Measurements from ENCODE around the gene SHISAL1.

DNA sequence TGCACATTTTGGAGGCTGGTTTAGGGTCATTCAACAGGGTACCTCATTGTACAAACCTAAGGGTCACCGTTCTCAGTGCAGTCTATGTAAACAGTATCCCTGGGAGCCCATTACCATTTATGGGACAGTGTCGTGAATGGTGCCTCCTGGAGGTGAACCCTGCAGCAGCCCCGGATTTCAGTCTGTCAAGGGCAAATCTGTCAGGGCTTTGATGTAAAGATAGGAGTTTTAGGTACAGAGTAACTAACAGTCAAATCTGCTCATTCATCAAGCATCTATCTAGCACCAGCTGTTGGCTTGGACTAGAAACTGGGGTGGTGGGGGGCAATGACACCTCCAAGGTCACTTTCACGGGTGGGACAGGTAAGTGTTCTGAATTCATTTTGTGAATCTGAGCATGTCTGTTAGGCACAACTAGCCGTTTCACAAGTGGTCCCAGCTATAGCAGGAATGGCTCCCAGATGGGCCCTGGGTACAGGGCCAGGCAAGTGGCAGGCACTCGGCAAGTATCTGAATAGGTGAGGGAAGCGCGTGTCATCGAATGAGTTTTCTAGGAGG is 68.4 kb downstream of the SHISAL1 start:
- TF ChIP-seq, protein P1, sequence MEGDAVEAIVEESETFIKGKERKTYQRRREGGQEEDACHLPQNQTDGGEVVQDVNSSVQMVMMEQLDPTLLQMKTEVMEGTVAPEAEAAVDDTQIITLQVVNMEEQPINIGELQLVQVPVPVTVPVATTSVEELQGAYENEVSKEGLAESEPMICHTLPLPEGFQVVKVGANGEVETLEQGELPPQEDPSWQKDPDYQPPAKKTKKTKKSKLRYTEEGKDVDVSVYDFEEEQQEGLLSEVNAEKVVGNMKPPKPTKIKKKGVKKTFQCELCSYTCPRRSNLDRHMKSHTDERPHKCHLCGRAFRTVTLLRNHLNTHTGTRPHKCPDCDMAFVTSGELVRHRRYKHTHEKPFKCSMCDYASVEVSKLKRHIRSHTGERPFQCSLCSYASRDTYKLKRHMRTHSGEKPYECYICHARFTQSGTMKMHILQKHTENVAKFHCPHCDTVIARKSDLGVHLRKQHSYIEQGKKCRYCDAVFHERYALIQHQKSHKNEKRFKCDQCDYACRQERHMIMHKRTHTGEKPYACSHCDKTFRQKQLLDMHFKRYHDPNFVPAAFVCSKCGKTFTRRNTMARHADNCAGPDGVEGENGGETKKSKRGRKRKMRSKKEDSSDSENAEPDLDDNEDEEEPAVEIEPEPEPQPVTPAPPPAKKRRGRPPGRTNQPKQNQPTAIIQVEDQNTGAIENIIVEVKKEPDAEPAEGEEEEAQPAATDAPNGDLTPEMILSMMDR (conservative IDR thresholded peaks at IDR 0.05 in 1 of 2, IDR thresholded peaks at IDR 0.05 in 1 of 2; ENCODE audit: extremely low read depth in 1 of 2, insufficient read depth in 1 of 2, low read depth in 1 of 2, low read length in 2 of 2): no peak
- no peak for TF ChIP-seq EZH2 (IDR thresholded peaks at IDR 0.05; ENCODE audit: borderline replicate concordance, low read length)
